Renal pelvis (tissue), 4 donors: ENCODE data around the gene ANAPC7. TPM values are rescaled to one million over a fixed set of nuclear protein-coding genes. Genes with fewer than 3 reads are reported as not detected.
"Not testable (repeated sequence)": the region's sequence is repeated elsewhere in the genome, so short reads cannot be mapped to it uniquely, and the experiment has no call there.

Experiments used
- DNase-seq: peaks from one replicate; pipeline ENCODE4 v3.0.0-alpha.2; 2013
- polyA plus RNA-seq, 3 donors: library from polyadenylated mRNA; unstranded; fragments of 120-200 nt; gene quantifications; one replicate each; pipeline ENCODE4 v1.2.1, GENCODE V29; 2013; ENCODE audit not compliant: insufficient read length in 3 of 3

Gene ANAPC7
- polyA plus RNA-seq, 3 donors, result 63.4 to 103 (median 84.9) TPM

DNA sequence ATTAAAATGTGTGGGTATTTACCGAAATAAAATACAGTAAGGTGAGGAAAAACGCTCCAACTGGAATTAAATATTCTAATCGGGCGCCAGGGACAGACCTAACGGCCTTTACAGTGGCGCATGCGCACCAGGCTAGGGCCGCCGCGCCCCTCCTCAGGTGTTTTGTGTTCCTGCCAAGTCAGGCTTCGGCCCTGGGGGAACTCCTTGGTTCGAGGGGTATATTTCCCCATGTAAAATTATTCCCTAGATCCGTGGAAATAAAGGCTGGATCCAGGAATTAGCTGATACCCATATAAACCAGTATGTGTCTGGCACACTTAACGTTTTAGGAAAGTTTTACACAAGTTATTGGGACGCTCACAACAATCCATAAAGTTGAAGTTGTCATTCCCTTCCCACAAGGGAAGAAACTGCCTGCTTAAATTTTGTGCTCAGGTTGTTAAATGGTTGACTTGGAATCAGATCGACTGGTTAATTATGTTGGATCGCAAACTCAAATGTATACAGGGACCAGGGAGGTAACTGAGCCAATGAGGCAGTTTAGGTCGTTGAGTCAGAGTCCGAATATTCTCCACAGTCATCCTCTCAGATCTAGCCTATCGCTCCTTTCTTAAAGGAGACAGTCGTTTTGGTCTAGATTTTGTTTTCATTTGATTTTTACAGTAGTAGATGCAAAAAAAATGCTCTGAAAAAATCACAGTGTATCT is 621 bp upstream of the ANAPC7 start:
- peak; percentile 67 for DNase-seq

DNA sequence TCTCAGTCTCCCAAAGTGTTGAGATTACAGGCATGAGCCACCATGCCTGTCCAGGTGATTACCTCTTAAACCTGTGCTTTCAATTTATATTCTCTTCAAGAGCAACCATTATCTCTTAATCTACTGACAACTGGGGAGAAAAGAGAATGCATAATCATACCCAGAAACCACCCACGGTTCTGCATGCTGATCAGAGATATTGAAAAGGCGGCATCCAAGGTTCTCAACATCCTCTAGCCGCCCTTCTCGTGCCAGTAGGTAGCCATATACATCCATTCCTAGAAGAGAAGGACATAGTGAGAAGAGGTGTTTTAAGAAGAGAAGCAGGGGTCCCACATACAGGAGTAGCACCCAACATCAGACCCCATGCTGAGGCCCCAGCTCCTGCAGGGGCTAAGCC is 20.8 kb downstream of the ANAPC7 start:
- no peak for DNase-seq

DNA sequence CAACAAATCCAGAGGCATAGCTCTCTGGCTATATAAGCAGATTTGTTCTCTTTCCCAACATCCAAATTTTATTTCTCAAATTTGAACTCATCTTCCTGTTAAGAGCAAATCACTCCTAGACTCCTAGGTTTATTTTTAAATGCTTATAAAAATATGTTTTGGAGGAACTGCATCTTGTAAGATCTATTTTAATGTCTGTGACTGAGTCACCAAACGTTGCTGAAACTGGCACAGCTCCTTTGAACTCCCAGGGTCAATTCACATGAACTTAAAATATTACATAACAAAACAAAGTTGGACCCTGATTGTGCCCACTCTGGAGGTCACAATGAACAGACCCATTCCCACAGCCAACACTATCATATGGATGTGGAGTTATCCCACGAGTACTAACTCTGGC is 23.9 kb downstream of the ANAPC7 start:
- DNase-seq, result no peak

DNA sequence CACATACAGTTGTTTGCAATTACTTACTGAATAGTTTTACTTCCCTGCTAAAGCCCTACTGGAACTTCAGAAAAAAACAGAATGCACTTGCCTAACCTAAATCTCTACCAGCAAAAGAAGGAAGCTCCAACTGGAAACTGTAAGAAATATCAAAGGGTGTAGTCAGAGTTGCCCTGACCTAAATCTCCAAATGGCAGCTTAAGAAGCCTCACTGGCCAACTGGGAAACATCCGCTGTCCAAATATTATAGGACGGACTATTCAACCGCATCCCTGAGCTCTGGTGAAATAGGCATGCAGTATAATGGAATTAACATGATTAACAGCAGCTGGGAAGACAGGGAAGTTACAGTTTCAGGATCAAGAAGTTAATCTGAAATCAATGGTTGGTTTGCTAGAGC is 24.3 kb downstream of the ANAPC7 start:
- no peak for DNase-seq

DNA sequence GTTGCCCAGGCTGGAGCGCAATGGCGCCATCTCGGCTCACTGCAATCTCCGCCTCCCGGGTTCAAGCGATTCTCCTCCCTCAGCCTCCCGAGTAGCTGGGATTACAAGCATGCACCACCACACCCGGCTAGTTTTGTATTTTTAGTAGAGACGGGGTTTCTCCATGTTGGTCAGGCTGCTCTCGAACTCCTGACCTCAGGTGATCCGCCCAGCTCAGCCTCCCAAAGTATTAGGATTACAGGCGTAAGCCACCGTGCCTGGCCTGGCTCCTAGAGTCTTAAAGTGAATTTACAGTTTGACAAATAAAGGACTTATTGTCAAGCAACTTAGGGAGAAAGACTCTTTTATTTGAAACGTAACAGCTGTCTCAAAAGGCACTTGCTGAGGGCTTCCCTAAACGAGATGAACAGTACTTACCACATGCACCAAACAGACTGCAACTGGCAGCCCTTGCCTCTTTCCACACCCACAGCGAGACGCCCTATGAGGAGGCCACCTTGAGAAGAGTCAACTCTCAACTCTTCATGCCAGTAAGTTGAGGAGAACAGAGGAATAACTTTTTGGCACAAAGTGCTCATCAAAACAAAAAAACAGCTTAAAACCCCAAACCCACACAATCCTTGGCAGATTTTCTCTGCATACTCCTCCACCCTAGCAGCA is 25.2 kb downstream of the ANAPC7 start:
- DNase-seq, result not testable (repeated sequence)

DNA sequence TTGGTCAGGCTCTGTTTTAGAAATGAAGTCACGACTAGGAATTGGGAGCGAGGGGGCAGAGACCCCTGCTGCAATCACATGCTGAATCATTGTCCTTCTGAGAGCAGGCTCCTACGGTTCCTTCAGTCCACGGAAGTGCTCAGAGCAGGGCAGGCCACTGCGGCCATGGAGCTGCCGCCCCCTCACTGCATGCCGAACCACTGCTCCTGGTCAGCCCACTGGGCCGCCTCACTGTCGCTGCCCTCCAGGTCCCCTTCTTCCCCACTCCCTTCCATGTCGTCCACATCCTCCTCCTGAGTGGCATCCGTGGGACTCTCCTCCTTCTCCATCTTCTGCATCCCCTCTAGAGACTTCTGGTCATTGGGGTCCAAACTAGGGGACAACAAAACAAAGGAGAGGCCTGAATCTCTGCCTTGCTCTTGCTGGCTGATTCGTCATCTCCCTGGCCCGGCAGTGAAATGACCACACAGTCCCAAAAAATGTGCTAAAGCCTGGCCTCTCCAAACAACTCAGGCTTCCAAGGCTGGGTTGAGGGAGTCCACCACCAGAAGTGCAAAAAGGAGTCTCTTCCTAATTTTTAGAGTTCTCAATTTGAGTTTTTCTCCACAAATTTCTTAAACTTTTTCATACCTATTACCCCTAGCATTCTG is 29.4 kb downstream of the ANAPC7 start:
- no peak for DNase-seq

DNA sequence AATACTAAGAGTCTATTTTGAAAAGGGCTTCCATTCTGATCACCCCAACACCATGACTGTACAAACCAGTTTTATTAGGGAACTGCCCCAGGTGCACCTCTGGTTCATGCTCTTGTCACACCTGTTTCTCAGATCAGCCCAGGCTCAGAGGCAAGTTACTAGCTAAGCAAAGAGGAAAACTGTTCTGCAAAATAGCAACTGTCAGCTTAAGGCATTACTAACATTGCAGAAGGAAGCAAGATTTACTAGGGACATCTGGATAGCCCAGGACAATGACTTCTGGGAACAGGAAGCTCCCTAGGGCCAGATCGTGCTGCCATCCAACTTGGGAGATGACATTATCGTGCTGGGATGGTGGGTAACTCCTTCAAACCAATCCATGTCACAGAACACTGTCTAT is 30.1 kb downstream of the ANAPC7 start:
- DNase-seq, result no peak

DNA sequence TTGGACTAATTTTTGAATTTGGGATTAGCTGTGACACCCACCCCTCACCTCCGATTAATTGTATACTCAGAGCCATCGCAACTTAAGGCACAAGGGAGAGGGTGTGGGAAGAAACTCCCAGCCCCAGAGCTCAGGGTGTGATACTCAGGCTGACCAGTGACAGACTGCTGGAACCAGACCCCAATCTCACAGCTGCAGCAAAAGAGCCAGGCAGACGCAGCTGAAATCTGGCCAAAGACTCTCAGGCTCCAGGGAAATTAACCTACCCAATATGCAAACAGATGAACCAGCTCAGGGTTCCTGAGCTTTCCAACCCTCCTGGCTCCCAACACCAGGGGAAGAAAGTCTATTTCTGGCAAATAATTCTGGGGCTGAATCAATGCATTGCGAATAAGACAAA is 30.5 kb downstream of the ANAPC7 start:
- no peak for DNase-seq

DNA sequence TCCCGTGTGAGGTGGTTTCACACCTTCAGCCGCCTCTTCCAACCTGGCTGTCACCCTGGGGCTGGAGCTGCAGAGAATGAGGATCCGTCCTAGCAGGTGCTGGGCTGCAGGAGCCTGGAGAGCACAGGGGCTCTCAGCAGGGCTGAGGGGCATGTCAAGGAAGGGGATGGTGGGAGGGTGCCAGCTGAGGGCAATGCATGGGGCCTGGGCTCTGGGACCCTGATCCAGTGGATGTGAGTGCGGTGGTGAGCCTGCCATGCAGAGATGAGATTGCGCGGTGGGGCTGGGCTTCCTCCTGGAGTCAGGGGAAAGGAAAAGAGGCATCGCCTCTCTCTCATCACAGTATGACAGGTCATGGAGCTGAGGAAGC is 31.5 kb downstream of the ANAPC7 start:
- no peak for DNase-seq

DNA sequence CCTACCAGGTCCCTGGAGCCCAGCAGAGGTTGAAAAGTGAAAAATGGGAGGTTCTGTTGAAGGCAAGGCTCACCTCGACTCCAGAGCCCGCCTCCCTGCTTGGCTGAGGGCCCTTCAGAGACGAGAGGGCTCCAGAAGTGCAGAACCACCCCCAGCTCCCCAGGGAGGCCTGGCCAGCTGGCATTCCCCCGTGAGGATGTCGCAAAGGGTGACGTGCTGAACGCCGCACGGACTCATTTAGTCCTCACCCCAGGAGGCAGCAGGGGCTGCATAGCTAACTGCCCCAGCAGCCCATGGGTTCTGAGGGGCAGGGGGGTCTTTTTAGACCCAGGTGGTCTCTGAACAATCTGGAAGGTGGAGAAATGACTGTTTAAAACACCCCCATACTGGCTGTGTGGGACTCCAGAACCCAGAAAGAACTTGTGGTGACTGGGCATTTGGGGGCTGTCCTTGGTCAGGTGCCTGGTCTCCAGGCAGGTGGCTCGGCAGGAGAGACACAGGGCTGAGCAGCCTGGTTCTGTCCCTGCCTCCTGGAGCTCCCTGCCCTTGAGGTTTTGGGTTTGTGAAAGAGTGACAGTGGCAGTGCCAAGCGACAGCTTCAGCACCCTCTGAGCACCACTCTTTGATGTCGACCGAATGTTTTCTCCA is 32.0 kb downstream of the ANAPC7 start:
- DNase-seq, result no peak

DNA sequence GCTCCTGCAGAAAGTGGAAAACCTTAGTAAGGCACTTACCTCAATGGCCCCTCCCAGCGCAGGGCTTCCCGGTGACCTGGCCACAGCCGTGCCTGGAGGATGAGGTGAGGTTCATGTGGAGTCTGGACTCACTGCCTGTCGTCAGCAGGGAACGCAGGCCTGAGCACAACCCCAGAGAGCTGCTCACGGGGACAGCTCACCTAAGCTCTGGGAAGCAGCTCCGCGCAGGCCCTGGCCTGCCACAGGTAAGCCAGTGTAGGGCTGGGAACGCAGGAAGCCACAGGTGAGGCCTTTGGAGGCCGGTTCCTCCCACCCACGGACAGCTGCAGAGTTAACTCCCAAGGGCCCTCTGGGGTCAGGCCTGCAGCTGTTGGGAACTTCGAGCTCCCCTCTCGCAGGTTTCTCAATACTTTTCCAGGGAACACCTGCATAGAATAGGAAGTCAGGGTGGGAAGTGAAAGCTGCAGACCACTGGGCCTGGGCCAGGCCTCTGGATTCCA is 32.7 kb downstream of the ANAPC7 start:
- DNase-seq, result no peak

DNA sequence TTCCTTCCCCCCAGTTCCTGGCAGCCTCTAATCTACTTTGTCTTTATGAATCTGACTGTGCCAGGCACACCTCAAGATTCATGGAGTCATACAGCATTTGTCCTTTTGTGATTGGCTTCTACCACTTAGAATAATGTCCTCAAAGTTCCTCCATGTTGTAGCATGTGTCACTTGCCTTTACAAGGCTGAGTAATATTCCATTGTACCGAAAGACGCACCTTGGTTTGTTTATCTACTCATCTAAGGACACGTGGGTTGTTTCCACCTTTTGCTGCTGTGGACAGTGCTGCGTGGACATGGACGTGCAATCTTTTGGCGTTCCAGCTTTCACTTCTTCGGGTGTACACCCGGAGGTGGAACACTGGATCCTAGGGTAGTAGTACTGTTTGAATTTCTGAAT is 33.5 kb downstream of the ANAPC7 start:
- DNase-seq, result no peak

DNA sequence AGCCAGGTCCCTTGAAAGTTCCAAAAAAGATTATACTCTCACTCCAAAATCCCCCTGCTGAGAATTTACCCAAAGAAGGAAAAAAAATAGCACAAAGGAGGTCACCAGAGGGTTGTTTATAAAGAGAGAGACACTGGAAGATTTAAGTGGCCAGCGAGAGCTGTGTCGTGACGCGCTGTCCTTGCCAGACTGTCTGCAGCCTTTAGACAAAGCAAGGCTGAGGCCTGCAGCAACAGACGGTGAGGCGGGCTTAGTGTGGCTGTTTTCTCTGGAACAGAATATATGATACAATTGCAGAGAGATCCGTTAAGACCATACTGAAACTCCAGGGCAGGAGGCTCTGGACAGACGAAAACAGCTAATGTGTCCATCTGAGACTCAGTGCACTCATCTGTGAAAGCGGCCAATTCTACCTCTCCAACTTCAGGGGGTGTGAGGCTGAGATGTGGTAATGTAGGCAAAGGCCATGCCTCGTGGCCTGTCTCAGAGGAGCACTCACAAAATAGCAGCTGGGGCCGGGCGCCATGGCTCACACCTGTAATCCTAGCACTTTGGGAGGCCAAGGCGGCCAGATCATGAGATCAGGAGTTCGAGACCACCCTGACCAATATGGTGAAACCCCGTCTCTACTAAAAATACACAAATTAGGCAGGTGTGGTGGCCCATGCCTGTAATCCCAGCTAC is 36.2 kb downstream of the ANAPC7 start:
- peak; percentile 37 for DNase-seq

DNA sequence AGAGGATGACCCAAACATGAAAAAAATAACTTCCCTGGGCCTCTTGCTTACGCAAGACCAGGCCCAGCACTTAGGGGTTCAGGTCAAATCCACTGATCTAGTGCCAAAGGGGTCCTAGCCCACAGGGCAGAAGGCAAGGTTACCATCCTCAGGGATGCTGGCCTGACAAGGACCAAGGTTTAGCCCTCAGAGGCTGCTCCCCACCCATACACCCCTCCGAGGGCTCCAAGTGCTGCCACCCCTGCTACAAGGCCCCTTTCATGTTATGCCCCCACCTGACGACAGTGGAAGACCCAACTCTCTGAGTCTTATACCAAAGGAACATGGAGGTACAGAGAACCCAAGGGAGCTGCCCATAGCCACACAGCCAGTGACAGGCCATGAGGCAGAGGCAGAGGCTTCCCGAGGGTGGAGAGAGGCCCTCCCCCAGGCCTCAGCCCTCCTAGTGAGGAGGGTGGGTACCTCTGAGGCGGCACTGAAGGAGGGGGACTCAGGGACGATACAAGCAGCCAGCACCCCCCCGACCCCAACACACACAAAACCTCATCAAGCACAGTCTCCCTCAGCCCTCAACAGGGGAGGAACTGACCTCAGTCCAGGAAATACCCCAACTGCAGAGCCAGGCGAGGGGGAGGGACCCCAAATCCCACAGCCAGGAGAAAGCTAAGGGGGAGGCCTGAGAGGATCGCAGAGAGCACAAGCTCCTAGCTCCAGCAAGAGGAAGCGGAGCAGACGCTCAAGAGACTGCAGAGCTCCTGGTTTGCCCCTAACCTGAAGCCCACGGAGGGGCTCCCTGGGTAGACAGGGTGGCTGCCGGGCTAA is 37.0 kb downstream of the ANAPC7 start:
- DNase-seq, result no peak

DNA sequence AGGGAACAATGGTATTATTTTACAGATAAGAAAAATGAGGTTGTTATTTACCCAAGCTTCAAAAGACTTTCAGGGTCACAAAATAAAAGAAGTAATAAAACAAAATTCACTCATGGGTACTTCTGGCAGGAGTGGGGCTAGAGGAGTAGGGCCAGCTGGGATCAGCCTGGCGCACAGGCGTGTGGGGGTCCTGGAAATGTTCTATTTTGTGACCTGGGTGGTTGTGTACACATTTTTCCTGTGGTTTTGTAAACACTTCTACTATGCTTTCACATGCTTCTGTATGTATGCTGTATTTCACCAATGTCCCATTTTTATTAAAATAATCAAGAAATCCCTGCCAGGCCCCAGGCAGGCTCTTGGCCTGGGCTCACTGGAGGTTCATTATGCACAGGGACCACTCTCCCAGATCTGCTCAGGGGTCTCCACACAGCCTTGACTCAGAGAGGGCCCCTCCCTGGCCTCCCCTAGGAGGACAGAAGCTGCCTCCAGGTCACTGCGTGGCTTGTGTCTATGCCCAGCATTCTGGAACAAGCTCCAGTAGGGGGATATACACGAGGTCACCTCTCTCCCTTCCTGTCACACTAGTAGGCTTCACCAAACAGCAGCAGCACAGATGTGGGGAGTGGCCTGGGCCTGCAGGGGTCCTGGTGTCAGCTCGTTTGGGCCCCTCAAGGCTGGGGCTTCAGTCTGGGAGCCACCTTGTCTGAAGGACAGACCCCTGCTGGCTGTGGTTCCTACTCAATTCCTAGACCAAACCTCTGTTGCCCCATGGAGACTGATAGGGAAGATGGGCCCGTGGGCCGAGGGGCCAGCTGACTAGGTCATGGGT is 37.8 kb downstream of the ANAPC7 start:
- DNase-seq, result no peak

DNA sequence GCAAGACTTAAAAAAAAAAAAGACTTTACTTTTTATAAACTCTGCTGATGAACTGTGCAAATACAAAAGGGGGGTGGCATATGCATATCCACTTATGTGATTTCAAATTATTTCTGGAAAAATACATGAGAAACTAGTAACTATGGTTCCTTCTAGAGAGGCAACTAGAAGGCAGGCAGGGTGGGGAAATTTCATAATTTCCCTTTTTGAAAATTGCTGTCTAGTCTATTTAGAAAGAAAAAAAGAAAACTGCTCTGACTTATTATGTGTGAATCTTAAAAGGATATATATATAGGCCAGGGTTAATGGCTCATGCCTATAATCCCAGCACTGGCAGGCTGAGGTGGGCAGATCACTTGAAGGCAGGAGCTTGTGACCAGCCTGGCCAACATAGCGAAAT is 42.3 kb downstream of the ANAPC7 start:
- DNase-seq, result no peak

DNA sequence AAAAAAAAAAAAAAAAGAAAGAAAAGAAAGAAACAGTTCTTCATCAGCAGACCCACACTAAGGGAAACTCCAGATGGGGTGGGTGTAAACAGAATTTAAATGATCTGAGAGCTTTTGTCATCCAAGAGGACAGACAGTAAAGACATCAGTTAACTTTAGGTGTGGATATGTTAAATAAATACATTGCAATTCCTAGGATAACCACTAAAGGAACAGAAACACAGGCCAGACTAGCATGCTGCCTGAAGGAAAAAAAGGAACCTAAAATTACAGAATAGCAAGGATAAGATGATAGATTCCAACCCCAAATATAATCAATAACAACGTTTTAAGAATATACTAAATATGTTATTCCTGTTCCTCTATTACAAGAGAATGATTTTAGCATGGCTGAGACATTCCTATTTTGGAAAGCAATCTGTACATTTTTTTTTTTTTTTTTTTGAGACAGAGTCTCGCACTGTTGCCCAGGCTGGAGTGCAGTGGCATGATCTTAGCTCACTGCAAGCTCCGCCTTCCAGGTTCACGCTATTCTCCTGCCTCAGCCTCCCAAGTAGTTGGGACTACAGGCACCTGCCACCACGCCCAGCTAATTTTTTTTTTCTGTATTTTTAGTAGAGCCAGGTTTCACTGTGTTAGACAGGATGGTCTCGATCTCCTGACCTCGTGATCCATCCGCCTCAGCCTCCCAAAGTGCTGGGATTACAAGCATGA is 45.0 kb downstream of the ANAPC7 start:
- DNase-seq, result not testable (repeated sequence)

DNA sequence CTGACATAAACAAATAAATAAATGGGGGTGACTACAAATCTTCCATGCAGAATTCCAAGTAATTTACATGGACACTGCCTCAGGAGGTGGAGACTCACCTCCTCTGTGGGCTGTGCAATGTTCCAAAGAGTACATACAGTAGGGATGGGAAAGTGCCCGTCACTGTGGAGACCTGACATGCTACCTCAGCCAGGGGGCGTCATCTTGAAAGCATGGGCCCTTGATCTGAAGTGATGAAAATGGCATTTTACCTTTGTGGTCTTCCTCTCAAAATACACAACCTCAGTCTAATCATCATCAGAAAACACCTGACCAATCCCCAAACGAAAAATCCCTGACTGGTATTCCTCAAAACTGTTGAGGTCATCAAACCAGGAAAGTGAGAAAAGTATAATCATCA is 48.4 kb downstream of the ANAPC7 start:
- DNase-seq, result no peak

DNA sequence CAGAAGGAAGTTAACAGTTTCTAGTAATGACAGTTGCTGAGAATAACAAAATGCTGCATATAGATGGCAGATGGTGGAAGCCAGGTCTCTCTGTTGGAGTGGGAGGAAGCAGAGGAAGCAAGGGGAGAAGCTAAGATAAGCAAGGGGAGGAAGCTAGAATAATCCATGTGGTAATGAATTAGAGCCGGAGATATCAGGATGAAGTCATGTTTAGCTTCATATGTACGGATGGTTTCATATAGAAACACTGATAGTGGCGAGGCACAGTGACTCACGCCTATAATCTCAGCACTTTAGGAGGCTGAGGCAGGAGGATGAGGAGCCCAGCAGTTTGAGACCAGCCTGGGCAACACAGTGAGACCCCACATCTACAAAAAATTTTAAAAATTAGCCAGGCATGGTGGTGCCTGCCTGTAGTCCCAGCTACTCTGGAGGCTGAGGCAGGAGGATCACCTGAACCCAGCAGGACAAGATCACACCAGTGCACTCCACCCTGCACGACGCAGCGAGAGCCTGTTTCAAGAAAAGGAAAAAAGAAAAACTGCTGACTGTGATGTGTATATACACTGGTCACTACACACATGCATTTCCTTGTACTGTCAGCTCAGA is 49.2 kb downstream of the ANAPC7 start:
- DNase-seq, result no peak
